Esophagus squamous epithelium (tissue), 5 donors: Measurements from ENCODE around the gene HHATL. TPM values are rescaled to one million over a fixed set of nuclear protein-coding genes. Genes with fewer than 3 reads are reported as not detected.

Source experiments
- DNase-seq: peaks from one replicate; lab custom pipeline; 2025; lab: John Stamatoyannopoulos, UW
- H3K27ac ChIP-seq, 4 donors: fragments of 200-600 bp; sonication (generic); one replicate each; pipeline ENCODE4 v1.5.1; 2016 to 2019; ENCODE audit warnings: mild to moderate bottlenecking in 1 of 4
- H3K27me3 ChIP-seq, 4 donors: fragments of 200-600 bp; sonication (generic); 1 replicate in 3 of 4; 2 replicates in 1 of 4; pipeline versions ENCODE4 v1.5.1 to v1.6.0; 2017 to 2021; ENCODE audit warnings: antibody characterized with exemption in 1 of 4
- H3K36me3 ChIP-seq, 3 donors: fragments of 200-600 bp; sonication (generic); one replicate each; pipeline ENCODE4 v1.5.1; 2016 to 2019
- H3K4me1 ChIP-seq, 3 donors: fragments of 200-600 bp; sonication (generic); one replicate each; pipeline ENCODE4 v1.5.1; 2017 to 2019
- H3K4me3 ChIP-seq, 4 donors: fragments of 200-600 bp; sonication (generic); 1 replicate in 3 of 4; 2 replicates in 1 of 4; pipeline ENCODE4 v1.5.1; 2016 to 2019; ENCODE audit warnings: mild to moderate bottlenecking in 2 of 4, moderate library complexity in 1 of 4
- H3K9me3 ChIP-seq, 3 donors: fragments of 200-600 bp; sonication (generic); one replicate each; pipeline ENCODE4 v1.5.1; 2016 to 2019
- CTCF ChIP-seq, 6 experiments: fragments of 450-650 bp in 4 of 6; fragments of 200-600 bp in 2 of 6; sonication (generic) in 2 of 6; IDR thresholded peaks; one replicate each; pipeline ENCODE4 v1.5.1; 2016 to 2019; ENCODE audit warnings: antibody characterized with exemption in 6 of 6, mild to moderate bottlenecking in 4 of 6, moderate library complexity in 4 of 6
- POLR2A ChIP-seq, 4 donors: fragments of 450-650 bp; IDR thresholded peaks; one replicate each; pipeline ENCODE4 v1.6.1; 2017; ENCODE audit warnings: antibody characterized with exemption in 4 of 4, mild to moderate bottlenecking in 4 of 4, moderate library complexity in 3 of 4
- WGBS, 2 donors: methylation state at CpG; one replicate each; pipeline ENCODE4 v1.1.5; 2018; 5-methylcytosine and 5-hydroxymethylcytosine counted together
- intact Hi-C: fragments of 100-400 bp; cut with DNase I; formaldehyde crosslinking; loops from one replicate; pipeline ENCODE4 v1.15.0; 2022
- total RNA-seq, 4 donors: library from RNA; depleted of rRNA; stranded (reverse); fragments of >200 nt; gene quantifications; one replicate each; pipeline ENCODE4 v1.1.0, GENCODE V29; 2016
- donor health status: DM: yes; HTN: yes; CAD: no.

Gene HHATL
- total RNA-seq, 4 donors from 2014 or later = not detected

- intact Hi-C loops = no loop called here
- H3K27me3 ChIP-seq = no peaks in the 10 kb centered on the region
- no peak overlapping the region for H3K27ac ChIP-seq
Measured at GRCh38 chr3:42721690-42722089, 19.1 kb upstream of the HHATL start.

GRCh38 chr3:42720126-42720525 lies 17.5 kb upstream of the HHATL start:
- intact Hi-C loops = no loop called here
- TF ChIP-seq CTCF (IDR thresholded peaks at IDR 0.05) (no peak), POLR2A (IDR thresholded peaks at IDR 0.05) (no peak)
- no peaks in the 10 kb centered on the region for H3K4me1 ChIP-seq
- no peak overlapping the region for H3K27ac ChIP-seq
- 75 to 81% methylated on average over 4 of the region's 4 CpGs for WGBS, 2 donors
- no peak for DNase-seq
- H3K36me3 ChIP-seq = no peaks in the 10 kb centered on the region
- no peaks in the 10 kb centered on the region for H3K9me3 ChIP-seq
- no peaks in the 10 kb centered on the region for H3K27me3 ChIP-seq
- H3K4me3 ChIP-seq = no peak overlapping the region

More at GRCh38 chr3:42721690-42722089, 19.1 kb upstream of the HHATL start:
- Histone ChIP-seq H3K4me1 (no peaks in the 10 kb centered on the region), H3K9me3 (no peaks in the 10 kb centered on the region), H3K4me3 (no peak overlapping the region), H3K36me3 (no peaks in the 10 kb centered on the region)
- no peak for TF ChIP-seq POLR2A (IDR thresholded peaks at IDR 0.05)
- TF ChIP-seq CTCF (IDR thresholded peaks at IDR 0.05) = no peak
- 38 to 42% methylated on average over 1 of the region's 1 CpG for WGBS, 2 donors
- DNase-seq = no peak

DNA sequence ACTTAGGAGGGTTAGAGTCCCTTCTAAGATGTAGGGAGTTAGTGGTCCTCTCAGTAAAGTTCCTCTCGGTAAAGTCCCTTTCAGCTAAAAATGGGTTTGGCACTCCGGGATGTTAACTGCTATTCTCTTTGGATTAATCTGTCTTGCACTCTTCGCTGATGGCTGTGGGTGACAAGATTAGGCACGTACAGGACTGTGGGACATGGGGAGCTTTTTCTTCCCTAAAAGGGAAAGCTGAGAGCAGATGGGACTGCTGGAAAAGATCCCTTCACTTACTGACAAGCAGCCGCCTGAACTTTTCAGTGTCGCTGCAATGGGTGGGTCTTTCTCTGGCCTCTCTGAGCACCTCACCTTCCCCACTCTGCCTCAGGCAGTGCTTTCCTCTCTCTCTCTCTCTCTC lies 16.4 kb upstream of the HHATL start:
- Histone ChIP-seq H3K36me3 (no peaks in the 10 kb centered on the region), H3K4me3 (no peak overlapping the region), H3K4me1 (no peaks in the 10 kb centered on the region), H3K9me3 (no peaks in the 10 kb centered on the region), H3K27ac (no peak overlapping the region), H3K27me3 (no peaks in the 10 kb centered on the region)
- DNase-seq = no peak
- no peak for TF ChIP-seq POLR2A (IDR thresholded peaks at IDR 0.05)
- no peak for TF ChIP-seq CTCF (IDR thresholded peaks at IDR 0.05)
- intact Hi-C loops = no loop called here
- 20 to 31% methylated on average over 5 to 6 of the region's 6 CpGs for WGBS, 2 donors

GRCh38 chr3:42718338-42718737 lies 15.7 kb upstream of the HHATL start:
- H3K27ac ChIP-seq = no peak overlapping the region
- H3K4me1 ChIP-seq = no peaks in the 10 kb centered on the region
- no peak overlapping the region for H3K4me3 ChIP-seq
- 86% methylated on average over 3 to 5 of the region's 5 CpGs for WGBS, 2 donors
- H3K9me3 ChIP-seq = no peaks in the 10 kb centered on the region
- H3K27me3 ChIP-seq = no peaks in the 10 kb centered on the region
- H3K36me3 ChIP-seq = no peaks in the 10 kb centered on the region
- no peak for DNase-seq
- intact Hi-C loops = no loop called here
- TF ChIP-seq POLR2A (IDR thresholded peaks at IDR 0.05) = no peak
- no peak for TF ChIP-seq CTCF (IDR thresholded peaks at IDR 0.05)

- Histone ChIP-seq H3K27ac (no peak overlapping the region), H3K4me1 (no peaks in the 10 kb centered on the region), H3K36me3 (no peaks in the 10 kb centered on the region), H3K27me3 (no peaks in the 10 kb centered on the region), H3K4me3 (no peak overlapping the region), H3K9me3 (no peaks in the 10 kb centered on the region)
- WGBS, 2 donors = 85 to 92% methylated on average over 6 of the region's 6 CpGs
- TF ChIP-seq POLR2A (IDR thresholded peaks at IDR 0.05) (no peak), CTCF (IDR thresholded peaks at IDR 0.05) (no peak)
- no peak for DNase-seq
- intact Hi-C loops = no loop called here
Measured at GRCh38 chr3:42717306-42717705, 14.7 kb upstream of the HHATL start.
